ENCODE results near the gene GP9.

GP9 gene

DNA sequence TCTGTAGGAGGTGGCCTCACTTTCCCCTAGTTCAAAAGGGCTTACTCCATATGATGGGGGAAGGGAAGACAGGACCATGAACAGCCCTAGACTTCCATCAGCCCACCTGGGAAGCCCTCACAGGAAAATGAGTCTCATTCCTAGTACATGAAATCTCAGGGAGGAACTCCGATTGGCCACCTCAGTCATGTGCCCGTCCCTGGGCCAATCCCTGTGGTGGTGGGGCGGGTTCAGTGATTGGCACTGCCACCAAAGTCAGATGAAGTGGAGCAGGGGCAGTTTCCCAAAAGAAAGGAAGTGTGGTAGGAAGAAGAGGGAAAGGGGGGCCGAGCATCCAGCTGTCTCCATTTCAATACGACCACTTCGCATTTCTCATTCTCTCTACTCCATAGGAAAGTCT lies 25.9 kb upstream of the GP9 start:
- Histone ChIP-seq H3K4me3 (no peak overlapping the region), H3K4me1 (no peaks in the 10 kb centered on the region), H3K36me3 (replicated peaks) (no peaks in the 10 kb centered on the region), H3K9me3 (no peaks in the 10 kb centered on the region), H3K27me3 (ENCODE audit: low read depth) (no peaks in the 10 kb centered on the region)
- in situ Hi-C loops (cut with MboI; ENCODE audit: low sequenced_read_pairs): no loop called here
- DNase-seq (ENCODE audit: low spot score in 2 of 2): peak in 1 of 2 experiments; percentile 32

DNA sequence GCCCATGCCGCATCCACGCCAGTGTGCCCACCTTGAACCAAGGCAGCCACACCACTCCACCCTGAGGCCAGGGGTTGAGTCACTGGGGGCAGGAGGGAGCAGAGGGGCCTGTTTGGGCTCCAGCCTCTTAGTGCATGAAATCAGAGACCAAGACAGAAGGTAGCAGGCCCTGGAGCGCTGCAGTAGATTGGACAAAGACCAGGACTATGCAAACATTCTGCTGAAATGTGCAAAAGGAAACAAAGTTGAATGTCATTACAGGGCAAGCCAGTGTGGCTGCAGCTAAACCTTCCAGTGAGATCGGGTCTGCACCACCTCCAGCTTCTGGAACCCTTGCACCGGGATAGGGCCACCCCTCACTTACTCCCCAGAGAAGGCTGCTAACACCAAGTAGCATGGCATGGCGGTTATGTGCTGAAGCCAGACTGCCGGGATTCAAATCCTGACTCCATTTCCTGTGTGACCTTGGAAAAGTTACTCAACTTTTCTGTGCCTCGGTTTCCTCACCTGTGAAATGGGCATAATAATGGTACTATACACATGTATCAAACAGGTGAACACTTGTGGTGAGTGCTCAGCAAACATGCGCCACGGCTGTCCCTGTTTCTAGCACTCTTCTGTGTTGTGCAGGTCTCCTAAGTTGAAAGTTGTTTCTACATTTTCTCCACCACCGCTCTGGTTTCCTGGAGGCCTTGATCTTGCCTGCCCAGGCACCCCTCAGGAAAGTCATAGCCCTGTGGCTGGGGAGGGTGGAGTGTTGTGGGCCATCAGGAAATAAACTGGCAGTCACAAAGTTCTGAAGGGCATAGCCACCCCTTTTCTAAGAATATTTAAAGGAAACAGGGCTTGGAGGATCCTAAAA lies 25.0 kb upstream of the GP9 start:
- no peak overlapping the region for H3K4me3 ChIP-seq
- H3K9me3 ChIP-seq: no peaks in the 10 kb centered on the region
- no peaks in the 10 kb centered on the region for H3K36me3 ChIP-seq (replicated peaks)
- no peak for DNase-seq (ENCODE audit: low spot score in 2 of 2)
- in situ Hi-C loops (cut with MboI; ENCODE audit: low sequenced_read_pairs): no loop called here
- no peaks in the 10 kb centered on the region for H3K27me3 ChIP-seq (ENCODE audit: low read depth)
- H3K4me1 ChIP-seq: no peaks in the 10 kb centered on the region

DNA sequence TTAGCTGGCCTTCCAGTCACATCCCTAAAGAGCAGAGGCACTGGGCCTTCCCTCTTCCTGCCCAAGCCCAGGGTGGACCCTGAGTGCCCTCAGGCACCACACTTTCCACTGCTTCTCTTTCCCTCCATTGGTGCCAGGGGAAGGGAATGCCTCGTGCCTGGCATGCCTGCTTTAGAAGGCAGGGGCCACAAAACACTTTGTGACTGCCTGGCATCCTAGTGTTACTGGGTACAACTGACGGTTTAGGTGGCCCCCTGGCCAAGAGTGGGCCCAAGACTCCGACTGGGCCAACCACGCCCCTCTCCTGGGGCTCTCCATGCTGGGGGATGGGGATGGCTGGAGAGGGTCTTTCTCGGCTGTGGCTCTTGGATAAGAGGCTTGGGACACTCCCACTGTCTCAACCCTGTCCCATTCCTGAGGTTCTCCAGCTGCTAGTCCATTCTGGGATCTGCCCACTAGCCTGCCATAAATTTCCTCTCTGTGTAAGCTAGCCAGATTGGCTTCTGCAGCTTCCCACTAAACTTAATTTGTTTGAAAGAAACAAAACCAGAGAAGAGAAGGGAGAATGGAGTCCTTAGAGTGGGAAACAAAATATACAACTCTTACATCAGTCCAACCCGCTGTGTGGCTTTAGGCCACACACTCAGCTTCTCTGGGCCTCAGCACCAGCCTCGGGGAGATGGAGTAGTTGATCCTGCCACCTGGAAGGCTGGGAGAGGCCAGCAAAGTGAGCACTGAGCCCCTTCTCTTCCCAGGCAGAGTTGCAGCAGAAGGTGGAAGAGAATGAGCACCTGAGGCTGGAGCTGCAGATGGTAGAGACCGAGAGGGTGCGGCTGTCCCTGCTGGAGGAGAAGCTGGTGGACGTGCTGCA lies 24.1 kb upstream of the GP9 start:
- Histone ChIP-seq H3K4me1 (no peaks in the 10 kb centered on the region), H3K27me3 (ENCODE audit: low read depth) (no peaks in the 10 kb centered on the region), H3K4me3 (no peak overlapping the region), H3K9me3 (no peaks in the 10 kb centered on the region), H3K36me3 (replicated peaks) (no peaks in the 10 kb centered on the region)
- in situ Hi-C loops (cut with MboI; ENCODE audit: low sequenced_read_pairs): no loop called here
- DNase-seq (ENCODE audit: low spot score in 2 of 2): no peak

DNA sequence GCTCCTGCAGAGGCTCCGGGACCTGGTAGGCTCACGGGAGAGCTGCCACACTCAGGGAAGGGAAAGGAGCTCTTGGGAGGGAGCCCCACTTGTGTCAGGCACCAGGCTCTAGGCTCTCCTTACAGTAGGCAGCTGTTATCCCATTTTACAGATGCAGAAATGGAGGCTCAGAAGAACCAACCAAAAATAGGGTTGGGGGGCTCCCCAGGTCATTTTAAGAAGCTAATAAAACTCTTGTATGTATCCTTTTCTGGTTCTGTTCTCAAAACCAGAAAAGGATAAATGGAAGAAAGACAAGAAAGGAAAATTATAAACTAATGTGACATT lies 23.5 kb upstream of the GP9 start:
- Histone ChIP-seq H3K27me3 (ENCODE audit: low read depth) (no peaks in the 10 kb centered on the region), H3K4me3 (no peak overlapping the region), H3K9me3 (no peaks in the 10 kb centered on the region), H3K36me3 (replicated peaks) (no peaks in the 10 kb centered on the region), H3K4me1 (no peaks in the 10 kb centered on the region)
- DNase-seq (ENCODE audit: low spot score in 2 of 2): no peak
- in situ Hi-C loops (cut with MboI; ENCODE audit: low sequenced_read_pairs): no loop called here

DNA sequence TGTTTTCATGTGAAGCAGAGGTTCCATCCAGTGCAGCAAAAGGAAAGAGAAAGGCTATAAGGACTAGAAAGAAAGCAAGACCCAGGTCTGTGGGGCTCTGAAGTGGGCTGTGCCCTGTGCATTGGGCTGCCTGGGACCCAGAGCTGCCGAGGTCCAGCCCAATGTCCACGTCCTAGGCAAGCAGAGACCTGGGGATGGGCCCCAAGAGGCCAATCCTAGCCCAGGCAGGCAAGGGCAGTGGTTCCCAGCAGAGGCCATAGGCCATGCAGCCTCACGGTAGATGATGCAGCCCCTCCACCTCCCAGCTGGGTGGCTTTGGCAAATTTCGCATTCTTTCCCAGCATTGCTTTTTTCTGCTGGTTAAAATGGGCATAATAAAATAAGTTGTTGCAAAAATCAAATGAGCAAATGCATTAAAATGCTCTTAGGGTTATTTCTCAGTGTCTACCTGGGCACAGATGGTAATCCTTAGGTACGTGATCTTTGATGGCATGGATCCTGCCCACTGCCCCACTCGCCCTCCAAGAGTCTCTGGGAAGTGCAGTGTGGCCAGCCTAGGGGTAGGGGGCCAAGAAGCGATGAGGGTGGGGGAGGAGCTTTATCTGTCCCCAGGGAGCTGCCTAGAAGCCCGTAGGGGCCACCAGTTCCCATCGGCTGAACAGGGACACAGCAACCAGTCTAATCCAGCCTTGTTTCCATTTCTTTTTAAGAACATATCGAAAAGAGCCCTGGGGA lies 22.3 kb upstream of the GP9 start:
- Histone ChIP-seq H3K9me3 (0 out of 2 replicates have a peak, but pooled peaks cover 2% of the 10 kb centered on the region), H3K4me1 (no peaks in the 10 kb centered on the region), H3K27me3 (ENCODE audit: low read depth) (no peaks in the 10 kb centered on the region; the same call in 1 of the 2 replicates), H3K4me3 (no peak overlapping the region), H3K36me3 (replicated peaks) (no peaks in the 10 kb centered on the region)
- in situ Hi-C loops (cut with MboI; ENCODE audit: low sequenced_read_pairs): no loop called here
- DNase-seq (ENCODE audit: low spot score in 2 of 2): no peak

DNA sequence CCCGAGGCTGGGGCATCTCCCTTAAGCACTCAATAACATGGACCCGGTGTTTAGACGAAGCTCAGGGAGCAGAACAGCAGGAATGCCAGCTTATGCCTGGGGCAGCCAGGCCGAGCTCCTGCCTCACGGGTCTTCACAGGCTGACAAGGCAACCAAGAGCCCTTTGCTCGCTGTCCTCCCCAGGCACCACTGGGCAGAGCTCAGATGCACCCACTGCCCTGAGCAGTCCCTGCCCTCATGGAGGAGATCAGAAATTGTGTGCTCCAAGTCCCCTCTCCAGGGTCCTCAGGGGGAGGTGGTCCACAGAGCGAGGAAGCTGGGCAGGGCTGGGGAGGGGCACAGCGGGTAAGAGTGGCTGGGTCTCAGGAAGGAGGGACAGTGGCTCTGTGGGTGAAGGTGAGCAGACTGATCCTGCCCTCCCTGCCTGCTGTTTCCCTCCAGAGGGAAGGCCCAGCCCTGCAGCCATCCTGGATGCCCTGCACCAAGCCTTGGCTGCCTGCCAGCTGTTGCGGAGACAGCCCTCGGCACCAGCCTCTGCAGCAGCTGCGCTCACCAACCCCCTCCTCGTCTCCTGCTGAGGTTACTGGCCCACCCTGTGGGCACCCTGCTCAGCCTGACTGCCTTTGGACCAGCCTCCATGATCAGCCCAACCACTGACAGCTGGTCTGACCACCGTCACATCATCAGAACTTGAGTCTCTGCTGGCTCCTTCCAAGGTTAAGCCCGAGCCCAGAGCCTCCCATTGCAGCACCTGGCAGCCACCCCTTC lies 21.1 kb upstream of the GP9 start:
- in situ Hi-C loops (cut with MboI; ENCODE audit: low sequenced_read_pairs): no loop called here
- Histone ChIP-seq H3K4me1 (no peaks in the 10 kb centered on the region), H3K27me3 (ENCODE audit: low read depth) (no peaks in the 10 kb centered on the region; the same call in 1 of the 2 replicates), H3K4me3 (no peak overlapping the region), H3K36me3 (replicated peaks) (no peaks in the 10 kb centered on the region), H3K9me3 (0 out of 2 replicates have a peak, but pooled peaks cover 2% of the 10 kb centered on the region)
- peak in 1 of 2 experiments; percentile 43 for DNase-seq (ENCODE audit: low spot score in 2 of 2)

DNA sequence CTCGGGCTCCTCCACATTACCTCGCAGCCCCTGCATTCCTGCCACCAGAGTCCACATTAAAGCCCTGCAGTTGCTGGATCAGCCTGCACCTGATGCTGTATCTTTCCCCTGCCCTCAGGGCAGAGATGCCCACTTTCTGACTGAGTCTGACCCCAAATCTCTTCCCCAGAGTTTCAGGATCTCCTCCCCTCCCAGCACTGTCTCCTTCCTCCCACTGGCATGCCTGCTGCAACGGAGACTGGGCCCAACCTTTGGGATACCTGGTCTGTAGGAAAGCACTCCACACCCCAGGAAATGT lies 20.6 kb upstream of the GP9 start:
- Histone ChIP-seq H3K4me1 (no peaks in the 10 kb centered on the region), H3K9me3 (0 out of 2 replicates have a peak, but pooled peaks cover 2% of the 10 kb centered on the region), H3K27me3 (ENCODE audit: low read depth) (no peaks in the 10 kb centered on the region; the same call in 1 of the 2 replicates), H3K36me3 (replicated peaks) (no peaks in the 10 kb centered on the region), H3K4me3 (no peak overlapping the region)
- in situ Hi-C loops (cut with MboI; ENCODE audit: low sequenced_read_pairs): no loop called here
- DNase-seq (ENCODE audit: low spot score in 2 of 2): no peak

DNA sequence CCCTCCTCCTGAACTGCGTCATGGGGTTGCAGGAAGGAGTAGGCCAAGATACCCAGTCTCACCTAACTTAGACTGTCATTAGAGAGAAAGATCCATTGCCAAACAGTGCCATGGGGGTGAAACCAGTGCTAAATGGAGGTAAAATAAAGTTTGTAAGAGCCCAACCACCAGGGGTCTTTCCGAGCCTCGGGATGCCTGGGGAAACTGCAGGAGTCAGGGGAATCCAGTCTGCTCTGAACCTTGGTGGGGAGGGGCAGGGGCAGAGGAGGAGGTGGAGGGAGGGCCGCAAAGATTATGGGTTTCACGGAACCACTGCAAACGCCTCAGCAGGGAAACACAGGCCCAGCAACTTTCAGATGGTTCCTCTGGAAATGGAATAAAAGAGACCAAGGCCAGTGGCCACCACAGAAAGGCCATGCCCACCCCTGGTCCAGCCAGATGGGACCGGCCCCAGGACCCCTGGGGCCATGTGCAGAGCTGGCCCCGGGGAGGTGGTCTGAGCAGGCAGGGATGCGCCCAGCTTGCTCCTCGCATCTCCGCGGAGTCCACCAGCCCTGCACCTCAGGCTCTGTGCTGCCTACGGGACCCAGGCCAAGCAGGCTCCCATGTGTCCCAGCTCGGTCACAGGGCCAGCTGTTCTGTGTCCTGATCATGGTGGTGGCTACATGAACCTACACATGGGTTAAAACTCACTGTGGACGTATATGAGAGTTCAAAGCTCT lies 19.8 kb upstream of the GP9 start:
- H3K36me3 ChIP-seq (replicated peaks): no peaks in the 10 kb centered on the region
- in situ Hi-C loops (cut with MboI; ENCODE audit: low sequenced_read_pairs): no loop called here
- H3K4me3 ChIP-seq: no peak overlapping the region
- H3K9me3 ChIP-seq: 0 out of 2 replicates have a peak, but pooled peaks cover 2% of the 10 kb centered on the region
- H3K4me1 ChIP-seq: no peaks in the 10 kb centered on the region
- no peaks in the 10 kb centered on the region; the same call in 1 of the 2 replicates for H3K27me3 ChIP-seq (ENCODE audit: low read depth)
- DNase-seq (ENCODE audit: low spot score in 2 of 2): no peak

DNA sequence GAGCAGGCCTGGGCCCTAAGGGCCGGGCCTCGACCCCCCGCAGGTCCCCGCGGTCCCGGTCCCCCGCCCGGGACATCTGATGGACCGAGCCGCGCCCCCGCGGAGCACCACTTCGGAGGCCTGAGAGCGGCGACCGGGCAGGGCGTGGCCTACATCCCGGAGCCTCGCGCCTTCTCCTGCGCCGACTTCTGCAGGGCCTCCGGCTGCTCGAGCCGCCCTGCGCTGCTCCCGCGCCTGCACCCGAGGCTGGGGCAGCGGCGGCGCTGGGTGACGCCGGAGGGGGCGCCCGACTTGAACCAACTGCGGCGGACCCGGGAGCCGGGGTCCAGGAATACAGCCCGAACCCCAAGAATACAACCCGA lies 14.9 kb upstream of the GP9 start:
- no peak for DNase-seq (ENCODE audit: low spot score in 2 of 2)
- Histone ChIP-seq H3K27me3 (ENCODE audit: low read depth) (no peaks in the 10 kb centered on the region; the same call in 1 of the 2 replicates), H3K36me3 (replicated peaks) (no peaks in the 10 kb centered on the region), H3K4me1 (no peaks in the 10 kb centered on the region), H3K4me3 (no peak overlapping the region), H3K9me3 (0 out of 2 replicates have a peak, but pooled peaks cover 4% of the 10 kb centered on the region)
- in situ Hi-C loops (cut with MboI; ENCODE audit: low sequenced_read_pairs): no loop called here

DNA sequence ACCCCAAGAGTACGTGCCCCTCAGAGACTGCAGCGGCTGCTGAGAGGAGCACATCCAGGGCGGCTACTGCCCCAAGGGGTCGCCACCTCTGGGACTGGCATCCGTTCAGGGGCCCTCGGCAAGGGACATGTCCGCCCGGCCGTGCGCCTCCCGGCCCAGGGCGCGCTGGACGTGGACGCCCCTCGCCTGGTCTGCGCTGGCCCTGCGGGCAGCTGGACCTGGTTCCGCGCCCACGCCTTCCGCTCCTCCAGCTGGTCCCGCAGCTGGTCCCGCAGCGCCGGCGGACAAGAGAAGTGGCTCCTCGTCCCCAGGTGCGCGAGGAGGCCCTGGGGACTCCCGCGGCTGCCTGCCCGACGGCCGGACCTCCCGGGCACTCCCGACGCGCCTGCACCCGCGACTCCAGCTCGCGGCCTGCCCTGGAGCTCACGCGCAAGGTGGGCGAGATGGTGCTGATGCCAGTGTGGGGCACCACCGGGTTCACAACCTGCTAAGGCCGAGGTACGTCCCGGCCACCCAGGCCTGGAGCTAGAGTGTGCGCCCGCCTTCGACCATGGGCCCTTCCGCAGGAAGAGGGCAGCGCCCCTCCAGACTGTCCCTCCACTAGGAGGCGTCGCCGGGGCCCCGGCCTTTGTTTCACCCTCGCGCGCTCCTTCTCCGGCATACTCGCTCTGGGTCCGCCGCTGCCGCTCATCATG lies 14.4 kb upstream of the GP9 start:
- H3K9me3 ChIP-seq: 0 out of 2 replicates have a peak, but pooled peaks cover 4% of the 10 kb centered on the region
- H3K4me1 ChIP-seq: no peaks in the 10 kb centered on the region
- in situ Hi-C loops (cut with MboI; ENCODE audit: low sequenced_read_pairs): no loop called here
- no peak overlapping the region for H3K4me3 ChIP-seq
- H3K36me3 ChIP-seq (replicated peaks): no peaks in the 10 kb centered on the region
- H3K27me3 ChIP-seq (ENCODE audit: low read depth): no peaks in the 10 kb centered on the region; the same call in 1 of the 2 replicates
- no peak for DNase-seq (ENCODE audit: low spot score in 2 of 2)

DNA sequence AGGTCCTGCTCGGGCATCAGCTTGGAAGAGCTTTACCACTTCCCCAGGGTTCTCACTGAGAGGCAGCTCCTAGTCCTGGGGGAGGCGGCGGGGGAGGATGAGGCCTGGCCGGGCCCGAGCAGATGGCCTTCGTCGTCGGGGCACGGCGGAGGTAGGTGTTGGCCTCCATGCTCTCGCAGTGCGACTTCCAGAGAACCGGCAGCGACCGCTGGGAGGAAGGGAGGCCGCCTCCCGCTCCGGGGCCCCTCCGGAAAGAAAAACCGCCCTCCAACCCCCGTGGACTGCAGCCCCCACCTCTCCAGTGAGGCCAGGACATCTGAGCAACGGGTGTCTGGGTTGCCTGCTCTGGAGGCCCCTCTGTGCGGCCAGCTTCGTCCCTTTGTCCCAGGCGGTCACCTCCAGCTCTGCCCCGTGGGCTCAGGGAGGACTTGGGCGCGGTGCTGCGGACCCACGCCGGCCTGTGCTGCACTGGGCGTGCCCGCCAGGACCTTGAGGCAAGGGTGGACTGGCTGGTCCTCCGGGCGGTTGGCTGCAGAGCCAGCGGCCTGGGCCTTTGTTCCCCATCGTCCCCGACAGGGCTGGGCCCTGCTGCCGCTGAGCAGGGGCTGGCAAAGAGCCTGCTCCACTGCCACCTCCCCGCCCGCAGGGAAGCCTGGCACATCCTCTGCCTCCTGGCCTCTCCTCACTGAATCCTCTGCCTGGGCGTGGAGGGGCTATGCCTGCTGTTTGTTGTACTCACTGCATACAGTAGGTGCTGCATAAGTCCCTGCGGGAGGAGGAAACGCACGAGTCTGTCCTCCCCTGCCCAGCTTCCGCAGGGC lies 13.6 kb upstream of the GP9 start:
- no peak overlapping the region for H3K4me3 ChIP-seq
- H3K4me1 ChIP-seq: no peaks in the 10 kb centered on the region
- H3K9me3 ChIP-seq: 0 out of 2 replicates have a peak, but pooled peaks cover 4% of the 10 kb centered on the region
- in situ Hi-C loops (cut with MboI; ENCODE audit: low sequenced_read_pairs): no loop called here
- no peaks in the 10 kb centered on the region; the same call in 1 of the 2 replicates for H3K27me3 ChIP-seq (ENCODE audit: low read depth)
- no peak for DNase-seq (ENCODE audit: low spot score in 2 of 2)
- no peaks in the 10 kb centered on the region for H3K36me3 ChIP-seq (replicated peaks)

DNA sequence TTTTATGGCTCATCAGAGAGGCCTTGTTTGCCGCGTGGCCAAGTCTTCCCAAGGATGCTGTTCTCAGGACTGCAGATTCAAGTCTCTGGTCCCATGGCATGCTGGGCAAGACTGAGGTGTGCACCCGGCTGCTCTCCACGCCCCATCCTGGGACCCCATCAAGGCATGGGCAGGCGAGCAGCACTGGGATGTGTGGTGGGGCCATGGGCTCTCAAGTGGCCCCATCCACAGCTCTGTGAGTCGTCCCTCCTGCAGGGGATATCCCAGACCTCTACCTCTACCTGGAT lies 13.1 kb upstream of the GP9 start:
- Histone ChIP-seq H3K36me3 (replicated peaks) (no peaks in the 10 kb centered on the region), H3K27me3 (ENCODE audit: low read depth) (no peaks in the 10 kb centered on the region; the same call in 1 of the 2 replicates), H3K9me3 (0 out of 2 replicates have a peak, but pooled peaks cover 2% of the 10 kb centered on the region), H3K4me3 (no peak overlapping the region), H3K4me1 (no peaks in the 10 kb centered on the region)
- in situ Hi-C loops (cut with MboI; ENCODE audit: low sequenced_read_pairs): no loop called here
- no peak for DNase-seq (ENCODE audit: low spot score in 2 of 2)

Data from HAP-1 (cell line).